ENCODE measurements around the gene TMCC1.
"Not testable (repeated sequence)": the region's sequence is repeated elsewhere in the genome, so short reads cannot be mapped to it uniquely, and the experiment has no call there.

TMCC1 gene

GRCh38 chr3:129640985-129641384 is 252.5 kb downstream of the TMCC1 start:
- DNase-seq: not testable (repeated sequence)

- DNase-seq: no peak
Measured at GRCh38 chr3:129638481-129638880, 255.0 kb downstream of the TMCC1 start.

DNA sequence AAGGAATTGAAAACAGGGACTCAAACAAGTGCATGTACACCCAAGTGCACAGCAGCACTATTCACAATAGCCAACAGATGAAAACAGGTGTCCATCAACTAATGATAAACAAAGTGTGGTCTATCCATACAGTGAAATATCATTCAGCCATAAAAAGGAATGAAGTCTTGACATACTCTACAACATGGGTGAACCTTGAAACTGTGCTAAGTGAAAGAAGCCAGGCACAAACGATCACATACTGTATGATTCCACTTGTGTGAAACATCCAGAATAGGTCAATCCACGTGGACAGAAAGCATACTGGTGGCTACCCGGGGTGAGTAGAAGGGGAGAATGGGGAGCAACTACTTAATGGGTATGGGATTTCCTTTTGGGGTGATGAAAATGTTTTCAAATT is 257.4 kb downstream of the TMCC1 start:
- no peak for DNase-seq

GRCh38 chr3:129635656-129636055 is 257.9 kb downstream of the TMCC1 start:
- DNase-seq: no peak

- DNase-seq: no peak
Measured at GRCh38 chr3:129633751-129634481, 259.6 kb downstream of the TMCC1 start.

DNA sequence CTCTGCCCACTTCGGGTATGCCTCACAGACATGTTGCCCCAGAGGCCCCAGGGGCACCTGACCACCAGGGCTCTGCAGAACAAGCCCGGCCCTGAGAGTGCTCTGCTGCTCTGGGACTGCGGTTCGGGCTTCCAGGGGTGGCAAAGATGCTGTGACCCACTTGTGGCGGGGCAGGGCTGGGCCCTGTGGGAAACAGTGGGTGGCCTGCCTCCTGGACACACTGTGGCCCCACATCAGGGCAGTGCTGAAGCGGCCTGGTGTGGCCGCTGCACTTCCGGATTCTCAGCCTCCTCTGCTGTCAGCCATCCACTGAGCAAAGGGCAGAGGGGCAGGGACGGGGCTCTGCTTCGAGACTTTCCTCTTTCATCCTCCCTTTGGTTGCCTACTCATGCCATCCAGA is 260.5 kb downstream of the TMCC1 start:
- DNase-seq: no peak

DNA sequence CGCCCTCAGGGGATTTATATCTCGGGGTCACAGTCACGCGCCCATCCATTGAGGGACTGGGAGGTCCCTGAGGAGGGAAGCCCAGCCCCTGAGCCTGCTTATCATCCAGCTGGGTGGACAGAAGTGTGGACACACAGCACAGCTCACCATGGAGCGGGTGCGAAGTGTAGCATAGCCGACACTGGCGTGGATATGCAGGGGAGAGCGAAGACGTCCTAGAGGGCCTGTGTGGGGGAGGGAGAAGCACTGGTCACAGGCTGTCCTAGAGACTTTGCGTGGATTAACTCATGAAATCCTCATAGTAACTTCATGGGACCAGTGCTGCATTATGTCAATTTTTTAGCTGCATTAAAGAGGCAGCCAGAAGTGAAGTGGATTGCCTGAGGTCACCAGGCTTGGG is 261.0 kb downstream of the TMCC1 start:
- DNase-seq: no peak

DNA sequence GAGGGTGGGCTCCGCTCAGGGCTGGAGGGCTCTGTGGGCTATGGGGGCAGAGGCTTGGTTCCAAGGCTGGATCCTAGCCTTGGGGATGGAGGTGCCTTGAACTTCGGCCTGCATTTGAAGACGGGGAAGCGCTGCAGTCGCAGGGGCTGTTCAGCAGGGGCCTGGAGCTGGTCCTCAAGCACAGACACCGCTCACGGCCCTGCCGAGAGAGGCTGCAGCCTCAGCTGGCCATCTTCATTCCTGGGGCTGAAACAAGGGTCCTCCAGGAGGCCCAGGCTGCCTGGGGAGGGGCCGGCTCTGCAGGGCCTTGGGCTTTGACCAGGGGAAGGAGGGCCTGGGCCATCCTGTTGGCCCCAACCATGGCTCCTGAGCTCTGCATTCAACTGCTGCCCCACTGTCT is 261.5 kb downstream of the TMCC1 start:
- DNase-seq: no peak

DNA sequence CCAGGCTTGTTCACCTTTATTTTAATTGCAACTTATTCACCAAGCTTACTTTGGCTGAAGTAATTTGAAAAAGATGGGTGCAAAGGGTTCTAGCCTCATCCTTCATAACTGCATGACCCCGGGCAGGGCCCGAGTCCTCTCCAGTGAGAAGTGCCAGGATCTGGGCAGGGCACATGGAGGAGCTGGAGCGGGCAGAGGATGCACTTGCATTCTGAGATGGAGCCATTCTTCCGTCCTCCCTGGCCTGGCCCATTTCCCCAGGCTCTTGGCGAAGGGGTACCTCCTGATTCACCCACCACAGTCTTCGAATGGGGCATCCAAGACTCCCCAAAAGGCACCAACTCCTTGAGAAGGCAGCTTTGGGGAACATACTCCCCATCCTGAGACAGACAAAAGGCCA is 264.5 kb downstream of the TMCC1 start:
- no peak for DNase-seq

DNA sequence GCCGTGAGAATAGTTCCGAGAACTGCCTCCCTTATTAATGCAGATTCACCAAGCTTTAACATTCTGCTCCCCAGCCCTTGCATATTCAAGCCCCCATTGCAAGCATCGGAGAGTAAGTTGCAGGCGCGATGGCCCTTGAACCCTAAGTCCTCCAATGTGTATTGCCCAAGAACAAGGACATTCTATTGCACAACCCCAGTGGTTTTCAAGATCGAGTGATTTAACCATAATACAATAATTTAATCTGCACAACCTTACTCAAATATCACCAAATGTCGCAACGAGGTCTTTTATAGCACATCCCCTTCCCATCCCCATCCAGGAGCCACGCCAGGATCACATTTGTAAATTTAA is 265.4 kb downstream of the TMCC1 start:
- no peak for DNase-seq

GRCh38 chr3:129627350-129628168 is 266.0 kb downstream of the TMCC1 start:
- peak; percentile 44 for DNase-seq

DNA sequence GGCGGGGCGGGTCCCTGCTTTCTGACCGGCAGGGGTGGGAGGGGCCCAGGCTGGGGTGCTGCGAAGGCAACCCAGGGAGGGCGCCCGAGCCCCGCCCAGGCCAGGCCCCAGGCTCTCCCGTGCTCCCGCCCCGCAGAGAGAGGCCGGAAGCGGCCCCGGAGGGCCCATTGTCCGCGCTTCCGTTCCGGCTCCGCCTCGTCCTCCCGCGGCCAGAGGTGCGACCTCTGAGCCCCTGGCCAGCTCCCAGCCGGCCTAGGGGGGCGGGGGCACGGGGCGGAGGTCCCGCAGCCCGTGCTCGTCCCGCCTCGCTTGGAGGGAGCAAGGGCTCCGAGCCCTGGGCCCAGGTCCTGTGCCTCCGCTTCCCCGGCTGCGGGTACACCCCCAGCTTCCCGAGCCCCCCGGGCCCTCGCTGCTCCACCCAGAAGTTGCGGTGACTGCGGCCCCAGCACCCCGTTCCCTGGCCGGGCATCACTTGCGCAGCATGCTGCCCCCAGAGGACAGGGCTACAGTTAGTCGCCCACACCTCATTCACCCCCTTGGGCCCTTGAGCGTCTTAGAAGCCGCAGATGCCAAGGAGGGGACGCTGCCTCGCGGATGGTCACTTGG is 266.7 kb downstream of the TMCC1 start:
- no peak for DNase-seq

DNA sequence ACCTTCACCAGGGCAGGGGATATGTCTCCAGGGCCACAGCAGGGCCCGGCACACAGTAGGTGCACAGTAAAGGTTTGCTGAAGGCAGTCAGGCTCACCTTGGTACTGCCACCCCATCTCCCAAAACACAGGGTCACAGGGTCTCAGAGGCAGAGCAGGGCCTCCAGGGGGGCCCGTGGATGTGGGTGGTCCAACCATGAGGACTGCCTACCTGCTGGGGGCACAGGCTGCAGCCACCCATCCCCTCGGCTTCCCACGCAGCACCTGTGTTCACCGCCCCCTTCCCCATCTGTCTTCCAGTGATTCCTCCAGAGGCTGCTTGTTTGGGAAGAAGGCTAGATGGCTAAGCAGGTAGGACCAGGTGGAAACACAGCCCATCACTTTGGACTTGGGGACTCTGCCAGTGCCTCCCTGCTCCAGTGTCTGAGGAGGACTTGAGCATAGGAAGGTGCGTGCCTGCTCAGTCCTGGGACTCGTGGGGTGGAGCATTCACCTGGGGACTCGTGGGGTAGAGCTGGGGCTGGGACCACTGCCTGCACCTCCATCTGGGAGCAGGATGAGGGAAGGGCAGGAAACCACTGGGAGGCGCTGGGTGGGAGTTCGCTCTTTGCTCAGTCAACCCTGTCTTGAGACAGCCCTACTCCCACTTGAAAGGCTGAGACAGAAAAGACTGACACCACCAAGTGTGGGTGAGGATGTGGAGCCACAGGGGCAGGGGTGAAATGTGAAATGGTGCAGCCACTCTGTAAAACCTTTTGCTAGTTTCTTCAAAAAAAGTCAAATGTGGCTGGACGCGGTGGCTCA is 268.2 kb downstream of the TMCC1 start:
- no peak for DNase-seq

DNA sequence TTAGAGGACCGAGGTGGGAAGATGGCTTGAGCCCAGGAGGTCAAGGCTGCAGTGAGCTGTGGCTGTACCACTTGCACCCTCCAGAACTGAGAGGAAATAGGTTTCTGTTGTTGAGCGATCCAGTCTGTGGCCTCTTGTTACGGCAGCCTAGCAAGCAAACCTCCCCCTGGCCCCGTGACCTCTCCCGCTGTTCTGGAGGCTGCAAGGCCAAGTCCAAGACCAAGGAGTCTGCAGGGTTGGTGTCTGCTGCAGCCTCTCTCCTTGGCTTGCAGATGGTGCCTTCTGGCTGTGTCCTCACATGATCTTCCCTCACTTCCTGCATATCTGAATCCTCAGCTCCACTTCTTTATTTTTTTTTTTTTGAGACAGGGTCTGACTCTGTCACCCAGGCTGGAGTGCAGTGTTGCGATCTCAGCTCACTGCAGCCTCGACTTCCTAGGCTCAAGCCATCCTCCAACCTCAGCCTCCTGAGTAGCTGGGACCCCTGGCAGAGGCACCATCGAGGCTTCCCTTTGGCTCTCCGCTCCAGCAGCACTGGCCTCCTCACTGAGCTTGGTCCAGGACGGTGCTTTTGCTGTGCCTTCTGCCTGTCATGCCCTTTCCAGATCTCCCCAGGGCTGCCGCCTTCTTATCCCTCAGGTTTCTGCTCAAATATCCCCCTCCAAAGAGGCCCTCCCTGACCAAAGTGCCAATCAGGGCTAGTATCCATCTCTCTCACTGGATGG is 269.0 kb downstream of the TMCC1 start:
- DNase-seq: no peak

DNA sequence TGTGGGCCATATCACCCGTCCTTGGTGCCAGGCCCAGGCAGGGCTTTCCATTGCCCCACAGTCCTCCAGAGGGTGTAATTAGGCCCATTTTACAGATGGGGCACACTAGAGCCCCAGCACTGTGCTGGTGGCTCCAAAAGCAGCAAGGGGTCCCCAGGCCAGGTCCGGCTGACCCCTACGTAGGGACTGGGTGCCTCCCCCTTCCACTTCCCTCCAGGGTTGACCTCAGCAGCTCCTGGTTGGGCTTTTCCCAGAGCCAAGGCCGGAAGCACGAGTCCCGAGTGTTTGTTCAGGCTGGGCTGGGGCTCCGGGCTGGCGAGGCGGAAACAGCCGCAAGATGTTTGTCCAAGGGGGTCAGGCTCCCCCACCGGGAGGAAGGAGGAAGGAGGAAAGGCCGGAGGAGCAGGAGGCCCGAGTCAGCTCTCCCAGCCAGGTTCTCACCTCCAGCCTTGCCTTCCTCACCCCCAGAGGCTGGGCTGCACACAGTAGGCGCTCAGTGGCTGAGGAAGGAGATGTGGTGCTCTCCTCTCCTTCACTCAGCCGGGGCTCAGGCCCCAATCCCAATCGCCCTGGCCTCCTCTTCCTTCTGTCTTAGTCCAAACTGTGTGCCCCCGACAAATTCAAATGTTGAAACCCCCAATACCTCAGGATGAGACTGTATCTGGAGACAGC is 269.9 kb downstream of the TMCC1 start:
- no peak for DNase-seq

- DNase-seq: no peak
Measured at GRCh38 chr3:129622933-129623332, 270.6 kb downstream of the TMCC1 start.

GRCh38 chr3:129622226-129622874 is 271.2 kb downstream of the TMCC1 start:
- DNase-seq: no peak

GRCh38 chr3:129621626-129622225 is 271.8 kb downstream of the TMCC1 start:
- no peak for DNase-seq

DNA sequence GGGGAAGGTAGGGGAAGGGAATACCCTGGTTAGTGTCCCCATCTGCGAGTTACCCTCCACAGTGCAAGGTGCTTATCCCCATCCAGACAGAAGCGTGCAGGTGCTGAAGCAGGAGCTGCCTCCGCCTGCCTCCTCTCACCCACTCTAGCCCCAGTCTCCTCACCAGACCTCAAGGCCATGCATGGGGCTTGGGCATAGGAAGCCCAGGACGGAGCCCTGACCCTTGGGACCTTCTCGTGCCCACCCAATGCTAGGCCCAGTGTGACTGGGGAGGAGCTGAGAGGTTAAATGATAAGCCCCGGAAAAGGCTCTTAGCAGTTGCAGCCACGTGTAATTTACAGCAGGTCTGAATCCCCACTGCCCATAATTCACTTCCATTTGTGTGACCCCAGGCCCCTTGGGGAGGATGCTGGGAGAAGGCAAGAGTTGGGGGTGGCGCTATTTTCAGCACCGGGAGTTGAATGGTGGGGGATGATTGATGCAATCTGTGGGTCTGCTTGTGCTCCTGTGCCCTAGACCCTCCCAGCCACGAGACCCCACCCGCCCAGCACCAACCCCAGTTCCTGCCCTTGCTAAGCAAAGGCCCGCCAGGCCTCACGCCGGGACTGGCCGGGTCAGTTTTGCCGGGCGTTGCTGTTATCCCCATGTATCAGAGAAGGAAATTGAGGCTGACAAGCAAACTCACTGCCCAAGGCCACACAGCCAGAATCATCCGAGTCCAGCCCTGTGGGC is 272.5 kb downstream of the TMCC1 start:
- no peak for DNase-seq

DNA sequence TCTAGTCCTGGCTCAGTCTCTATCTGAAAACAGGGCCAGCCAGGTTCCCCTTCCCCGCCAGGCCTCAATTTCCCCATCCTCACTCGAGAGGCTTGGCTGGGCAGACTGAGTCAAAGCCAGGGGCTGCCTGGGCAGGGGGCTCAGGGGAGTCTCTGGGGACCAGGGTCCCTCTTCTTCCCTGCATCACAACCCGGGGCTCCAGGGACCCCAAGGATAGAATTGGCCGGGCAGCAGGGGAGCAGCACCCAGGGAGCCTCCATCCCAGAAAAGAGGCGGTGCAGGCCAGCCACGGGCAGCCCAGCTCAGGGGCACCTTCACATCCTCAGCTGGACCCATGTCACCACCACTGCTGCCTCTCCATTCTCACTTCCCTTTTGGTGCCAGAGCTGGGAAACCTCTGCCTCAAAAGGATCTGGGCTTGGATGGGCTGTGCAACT is 273.8 kb downstream of the TMCC1 start:
- no peak for DNase-seq

All from activated CD4-positive, alpha-beta T cell treated with anti-CD3 and anti-CD28 coated beads for 1 hour (primary cell).